Measurements from ENCODE around the gene TMEM184B.

The TMEM184B gene

GRCh38 chr22:38313384-38313955, 40.7 kb upstream of the TMEM184B start:
- H4K20me1 ChIP-seq (ENCODE audit: insufficient read depth, low read length, poor library complexity, severe bottlenecking), result peaks cover 74% of the 10 kb centered on the region
- peaks cover 5% of the 10 kb centered on the region; the same call in 1 of the 2 replicates for H3F3A ChIP-seq (ENCODE audit: low read depth)
- H3K4me2 ChIP-seq (ENCODE audit: low read depth, low read length, poor library complexity, severe bottlenecking), result peak overlapping the region; percentile 89
- peak overlapping the region; percentile 95 for H3K4me3 ChIP-seq (ENCODE audit: low read length, poor library complexity, severe bottlenecking)
- no peak for TF ChIP-seq EZH2phosphoT487 (IDR thresholded peaks at IDR 0.05; ENCODE audit: borderline replicate concordance)
- no peak for TF ChIP-seq CTCF (conservative IDR thresholded peaks at IDR 0.05; ENCODE audit: low read length)
- H3K9ac ChIP-seq (ENCODE audit: low read depth, low read length, poor library complexity, severe bottlenecking), result peak overlapping the region; percentile 95
- H3K9me3 ChIP-seq (ENCODE audit: insufficient read depth, low read depth, low read length), result no peaks in the 10 kb centered on the region
- peaks cover 85% of the 10 kb centered on the region for H3K79me2 ChIP-seq (ENCODE audit: insufficient read depth, low read length)
- H3K36me3 ChIP-seq (ENCODE audit: insufficient read depth, low read length), result peaks cover 27% of the 10 kb centered on the region; the same call in 1 of the 2 replicates
- H3K27me3 ChIP-seq (ENCODE audit: insufficient read depth, low read length, poor library complexity, severe bottlenecking), result peaks cover 4% of the 10 kb centered on the region
- no peaks in the 10 kb centered on the region for H3K9me2 ChIP-seq (replicated peaks; ENCODE audit: low read depth, low read length)
- peaks cover 49% of the 10 kb centered on the region for H3K4me1 ChIP-seq (ENCODE audit: insufficient read depth, low read length, poor library complexity, severe bottlenecking)
- no peak overlapping the region for H2AFZ ChIP-seq (ENCODE audit: low read length)

GRCh38 chr22:38312261-38312800, 39.5 kb upstream of the TMEM184B start:
- peaks cover 84% of the 10 kb centered on the region for H4K20me1 ChIP-seq (ENCODE audit: insufficient read depth, low read length, poor library complexity, severe bottlenecking)
- no peak overlapping the region for H2AFZ ChIP-seq (ENCODE audit: low read length)
- H3K4me3 ChIP-seq (ENCODE audit: low read length, poor library complexity, severe bottlenecking), result peak overlapping the region; percentile 95
- H3K9ac ChIP-seq (ENCODE audit: low read depth, low read length, poor library complexity, severe bottlenecking), result peak overlapping the region; percentile 95
- peaks cover 34% of the 10 kb centered on the region; the same call in 1 of the 2 replicates for H3K36me3 ChIP-seq (ENCODE audit: insufficient read depth, low read length)
- H3K4me2 ChIP-seq (ENCODE audit: low read depth, low read length, poor library complexity, severe bottlenecking), result peak overlapping the region; percentile 89
- TF ChIP-seq CTCF (conservative IDR thresholded peaks at IDR 0.05; ENCODE audit: low read length) (no peak), EZH2phosphoT487 (IDR thresholded peaks at IDR 0.05; ENCODE audit: borderline replicate concordance) (no peak)
- H3K9me3 ChIP-seq (ENCODE audit: insufficient read depth, low read depth, low read length), result no peaks in the 10 kb centered on the region
- peaks cover 96% of the 10 kb centered on the region for H3K79me2 ChIP-seq (ENCODE audit: insufficient read depth, low read length)
- peaks cover 5% of the 10 kb centered on the region; the same call in 1 of the 2 replicates for H3F3A ChIP-seq (ENCODE audit: low read depth)
- no peaks in the 10 kb centered on the region for H3K9me2 ChIP-seq (replicated peaks; ENCODE audit: low read depth, low read length)
- peaks cover 4% of the 10 kb centered on the region for H3K27me3 ChIP-seq (ENCODE audit: insufficient read depth, low read length, poor library complexity, severe bottlenecking)
- H3K4me1 ChIP-seq (ENCODE audit: insufficient read depth, low read length, poor library complexity, severe bottlenecking), result peaks cover 45% of the 10 kb centered on the region

- Histone ChIP-seq H3K4me1 (ENCODE audit: insufficient read depth, low read length, poor library complexity, severe bottlenecking) (peaks cover 41% of the 10 kb centered on the region), H3K9ac (ENCODE audit: low read depth, low read length, poor library complexity, severe bottlenecking) (no peak overlapping the region), H3K36me3 (ENCODE audit: insufficient read depth, low read length) (peaks cover 34% of the 10 kb centered on the region; the same call in 1 of the 2 replicates), H3K4me3 (ENCODE audit: low read length, poor library complexity, severe bottlenecking) (no peak overlapping the region), H3K27me3 (ENCODE audit: insufficient read depth, low read length, poor library complexity, severe bottlenecking) (no peaks in the 10 kb centered on the region), H3F3A (ENCODE audit: low read depth) (0 out of 2 replicates have a peak, but pooled peaks cover 2% of the 10 kb centered on the region), H4K20me1 (ENCODE audit: insufficient read depth, low read length, poor library complexity, severe bottlenecking) (peaks cover 90% of the 10 kb centered on the region), H3K9me3 (ENCODE audit: insufficient read depth, low read depth, low read length) (no peaks in the 10 kb centered on the region), H3K9me2 (replicated peaks; ENCODE audit: low read depth, low read length) (no peaks in the 10 kb centered on the region), H3K79me2 (ENCODE audit: insufficient read depth, low read length) (peaks cover 98% of the 10 kb centered on the region), H2AFZ (ENCODE audit: low read length) (no peak overlapping the region), H3K4me2 (ENCODE audit: low read depth, low read length, poor library complexity, severe bottlenecking) (peak overlapping the region; percentile 29)
- no peak for TF ChIP-seq CTCF (conservative IDR thresholded peaks at IDR 0.05; ENCODE audit: low read length)
- TF ChIP-seq EZH2phosphoT487 (IDR thresholded peaks at IDR 0.05; ENCODE audit: borderline replicate concordance), result no peak
Measured at GRCh38 chr22:38311323-38311620, 38.5 kb upstream of the TMEM184B start.

Measured in Loucy (cell line).